Measurements from ENCODE around the gene DOCK1.

Gene DOCK1

DNA sequence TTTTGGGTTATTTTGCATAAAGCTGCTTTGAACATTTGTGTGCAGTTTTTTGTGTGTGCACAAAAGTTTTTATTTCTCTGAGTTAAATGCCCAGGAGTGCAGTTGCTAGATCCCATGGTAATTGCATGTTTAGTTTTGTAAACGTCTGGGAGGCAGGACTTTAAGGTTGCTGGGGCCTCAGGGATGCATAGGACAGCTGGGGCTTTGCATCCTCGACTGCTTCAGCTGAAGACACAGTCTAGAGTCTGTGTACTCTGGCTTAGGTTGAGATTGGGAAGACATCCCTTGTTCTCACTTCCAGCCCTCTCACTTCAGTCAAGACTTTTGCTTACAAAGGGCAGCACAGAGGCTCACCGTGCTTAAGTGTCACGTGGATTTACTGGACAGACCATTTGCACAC, 385.6 kb downstream of the DOCK1 start:
- H3K9me3 ChIP-seq (ENCODE audit: control insufficient read depth, low read length): peaks cover 26% of the 10 kb centered on the region
- DNase-seq: no peak
- H3K36me3 ChIP-seq (ENCODE audit: control insufficient read depth in 1 of 2, insufficient read depth in 2 of 2, low read depth in 1 of 2, low read length in 2 of 2): peaks cover 12 to 32% of the 10 kb centered on the region in 2 experiments
- H2AK5ac ChIP-seq (ENCODE audit: low read length, severe bottlenecking): no peak overlapping the region
- H3K9ac ChIP-seq (ENCODE audit: low read length): no peak overlapping the region
- H3K23ac ChIP-seq (ENCODE audit: low read length in 2 of 2): no peak overlapping the region
- no peak overlapping the region for H3K27ac ChIP-seq (ENCODE audit: low read length, poor library complexity, severe bottlenecking)
- WGBS: 71% methylated on average over 4 of the region's 4 CpGs
- H2BK120ac ChIP-seq (ENCODE audit: low read depth, low read length): no peak overlapping the region
- H3K27me3 ChIP-seq (ENCODE audit: control insufficient read depth in 1 of 2, insufficient read depth in 1 of 2, low read length in 2 of 2): no peaks in the 10 kb centered on the region
- H2BK5ac ChIP-seq (ENCODE audit: low read depth, low read length, poor library complexity, severe bottlenecking): no peak overlapping the region
- no peak overlapping the region for H3K18ac ChIP-seq (ENCODE audit: low read depth in 1 of 2, low read length in 2 of 2)
- H3K4me2 ChIP-seq (ENCODE audit: low read length, poor library complexity, severe bottlenecking): no peak overlapping the region
- no peak overlapping the region for H3K14ac ChIP-seq (ENCODE audit: low read length in 2 of 2)
- no peak overlapping the region for H3K4me3 ChIP-seq (ENCODE audit: insufficient read depth in 1 of 2, low read depth in 1 of 2, low read length in 2 of 2)
- H2BK15ac ChIP-seq (ENCODE audit: low read depth, poor library complexity, severe bottlenecking): no peak overlapping the region
- H3K79me1 ChIP-seq (replicated peaks; ENCODE audit: low read length, poor library complexity, severe bottlenecking): peaks cover 17% of the 10 kb centered on the region
- H3K4me1 ChIP-seq (ENCODE audit: control insufficient read depth, insufficient read depth, low read depth, low read length): no peaks in the 10 kb centered on the region
- H4K8ac ChIP-seq (ENCODE audit: low read length): no peak overlapping the region
- no peak overlapping the region for H2BK12ac ChIP-seq (ENCODE audit: low read length in 2 of 2)
- H4K91ac ChIP-seq (ENCODE audit: low read length): no peak overlapping the region
- no peak overlapping the region for H3K4ac ChIP-seq (ENCODE audit: low read depth in 1 of 2, low read length in 2 of 2)
- no peak overlapping the region for H2AFZ ChIP-seq (ENCODE audit: low read depth, low read length)

DNA sequence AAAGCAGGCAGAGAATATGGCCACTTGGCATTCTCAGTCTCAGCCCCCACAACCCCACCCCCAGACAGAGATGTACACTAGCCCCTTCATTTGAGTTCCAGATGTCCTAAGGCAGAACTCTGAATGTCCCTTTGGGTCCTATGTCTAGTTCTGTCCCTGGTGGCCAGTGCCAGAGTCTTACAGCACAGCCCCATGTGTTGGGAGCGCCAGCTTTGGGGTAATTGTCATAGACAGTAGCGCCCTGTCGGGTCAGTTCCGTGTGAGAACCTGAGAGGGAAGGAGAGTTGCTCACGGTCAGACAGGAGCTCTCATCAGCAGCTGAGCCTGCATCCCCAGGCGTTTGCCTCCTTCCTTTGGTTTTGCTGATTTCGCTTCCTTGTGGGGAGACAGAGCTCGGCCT, 386.1 kb downstream of the DOCK1 start:
- no peak overlapping the region for H2BK15ac ChIP-seq (ENCODE audit: low read depth, poor library complexity, severe bottlenecking)
- no peak overlapping the region for H3K14ac ChIP-seq (ENCODE audit: low read length in 2 of 2)
- H3K79me1 ChIP-seq (replicated peaks; ENCODE audit: low read length, poor library complexity, severe bottlenecking): peaks cover 17% of the 10 kb centered on the region
- DNase-seq: no peak
- H3K4me3 ChIP-seq (ENCODE audit: insufficient read depth in 1 of 2, low read depth in 1 of 2, low read length in 2 of 2): no peak overlapping the region
- peaks cover 11 to 32% of the 10 kb centered on the region in 2 experiments for H3K36me3 ChIP-seq (ENCODE audit: control insufficient read depth in 1 of 2, insufficient read depth in 2 of 2, low read depth in 1 of 2, low read length in 2 of 2)
- no peaks in the 10 kb centered on the region for H3K27me3 ChIP-seq (ENCODE audit: control insufficient read depth in 1 of 2, insufficient read depth in 1 of 2, low read length in 2 of 2)
- no peak overlapping the region for H4K8ac ChIP-seq (ENCODE audit: low read length)
- no peak overlapping the region for H2BK12ac ChIP-seq (ENCODE audit: low read length in 2 of 2)
- no peak overlapping the region for H2AFZ ChIP-seq (ENCODE audit: low read depth, low read length)
- no peak overlapping the region for H3K27ac ChIP-seq (ENCODE audit: low read length, poor library complexity, severe bottlenecking)
- H3K4ac ChIP-seq (ENCODE audit: low read depth in 1 of 2, low read length in 2 of 2): no peak overlapping the region
- no peak overlapping the region for H2BK5ac ChIP-seq (ENCODE audit: low read depth, low read length, poor library complexity, severe bottlenecking)
- peaks cover 26% of the 10 kb centered on the region for H3K9me3 ChIP-seq (ENCODE audit: control insufficient read depth, low read length)
- H3K4me2 ChIP-seq (ENCODE audit: low read length, poor library complexity, severe bottlenecking): no peak overlapping the region
- H3K9ac ChIP-seq (ENCODE audit: low read length): no peak overlapping the region
- H2BK120ac ChIP-seq (ENCODE audit: low read depth, low read length): no peak overlapping the region
- no peaks in the 10 kb centered on the region for H3K4me1 ChIP-seq (ENCODE audit: control insufficient read depth, insufficient read depth, low read depth, low read length)
- H3K23ac ChIP-seq (ENCODE audit: low read length in 2 of 2): no peak overlapping the region
- 95% methylated on average over 8 of the region's 8 CpGs for WGBS
- H2AK5ac ChIP-seq (ENCODE audit: low read length, severe bottlenecking): no peak overlapping the region
- H4K91ac ChIP-seq (ENCODE audit: low read length): no peak overlapping the region
- H3K18ac ChIP-seq (ENCODE audit: low read depth in 1 of 2, low read length in 2 of 2): no peak overlapping the region

DNA sequence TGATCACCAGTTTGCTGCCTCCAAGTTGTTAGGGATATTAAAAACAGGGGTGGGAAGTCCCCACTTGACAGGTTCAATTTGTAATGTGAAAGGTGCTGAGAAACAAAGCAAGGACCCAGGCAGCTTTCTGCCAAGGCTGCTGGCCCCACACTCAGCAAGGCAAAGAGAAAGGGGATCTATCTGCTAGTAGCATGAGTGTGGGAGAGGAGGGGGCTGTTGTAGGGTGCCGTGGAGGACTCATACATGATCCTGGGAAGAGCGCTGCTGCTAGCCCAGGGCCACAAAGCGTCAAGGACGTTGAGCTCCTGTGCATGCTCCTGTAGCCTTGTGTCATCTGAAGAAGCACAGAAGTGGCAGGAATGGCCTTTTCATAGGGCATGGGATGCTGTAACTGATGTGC, 387.7 kb downstream of the DOCK1 start:
- H2AK5ac ChIP-seq (ENCODE audit: low read length, severe bottlenecking): no peak overlapping the region
- H2BK15ac ChIP-seq (ENCODE audit: low read depth, poor library complexity, severe bottlenecking): no peak overlapping the region
- no peak overlapping the region for H2BK5ac ChIP-seq (ENCODE audit: low read depth, low read length, poor library complexity, severe bottlenecking)
- H3K18ac ChIP-seq (ENCODE audit: low read depth in 1 of 2, low read length in 2 of 2): no peak overlapping the region
- H3K23ac ChIP-seq (ENCODE audit: low read length in 2 of 2): no peak overlapping the region
- no peak overlapping the region for H2BK12ac ChIP-seq (ENCODE audit: low read length in 2 of 2)
- peaks cover 16% of the 10 kb centered on the region for H3K9me3 ChIP-seq (ENCODE audit: control insufficient read depth, low read length)
- H3K27me3 ChIP-seq (ENCODE audit: control insufficient read depth in 1 of 2, insufficient read depth in 1 of 2, low read length in 2 of 2): no peaks in the 10 kb centered on the region
- H3K14ac ChIP-seq (ENCODE audit: low read length in 2 of 2): no peak overlapping the region
- no peak overlapping the region for H2BK120ac ChIP-seq (ENCODE audit: low read depth, low read length)
- H3K27ac ChIP-seq (ENCODE audit: low read length, poor library complexity, severe bottlenecking): no peak overlapping the region
- peaks cover 19% of the 10 kb centered on the region for H3K79me1 ChIP-seq (replicated peaks; ENCODE audit: low read length, poor library complexity, severe bottlenecking)
- H3K36me3 ChIP-seq (ENCODE audit: control insufficient read depth in 1 of 2, insufficient read depth in 2 of 2, low read depth in 1 of 2, low read length in 2 of 2): peaks cover 11 to 25% of the 10 kb centered on the region in 2 experiments
- no peak overlapping the region for H3K4me3 ChIP-seq (ENCODE audit: insufficient read depth in 1 of 2, low read depth in 1 of 2, low read length in 2 of 2)
- H3K4me2 ChIP-seq (ENCODE audit: low read length, poor library complexity, severe bottlenecking): no peak overlapping the region
- H3K9ac ChIP-seq (ENCODE audit: low read length): no peak overlapping the region
- peaks cover 4% of the 10 kb centered on the region for H3K4me1 ChIP-seq (ENCODE audit: control insufficient read depth, insufficient read depth, low read depth, low read length)
- H4K8ac ChIP-seq (ENCODE audit: low read length): no peak overlapping the region
- WGBS: 97% methylated on average over 4 of the region's 4 CpGs
- H2AFZ ChIP-seq (ENCODE audit: low read depth, low read length): no peak overlapping the region
- no peak overlapping the region for H3K4ac ChIP-seq (ENCODE audit: low read depth in 1 of 2, low read length in 2 of 2)
- DNase-seq: no peak
- H4K91ac ChIP-seq (ENCODE audit: low read length): no peak overlapping the region

GRCh38 chr10:127293640-127294039, 388.4 kb downstream of the DOCK1 start:
- peaks cover 4% of the 10 kb centered on the region for H3K4me1 ChIP-seq (ENCODE audit: control insufficient read depth, insufficient read depth, low read depth, low read length)

More at GRCh38 chr10:127293640-127294039, 388.4 kb downstream of the DOCK1 start:
- Histone ChIP-seq H4K8ac (ENCODE audit: low read length) (no peak overlapping the region), H2AK5ac (ENCODE audit: low read length, severe bottlenecking) (no peak overlapping the region), H3K36me3 (ENCODE audit: control insufficient read depth in 1 of 2, insufficient read depth in 2 of 2, low read depth in 1 of 2, low read length in 2 of 2) (peaks cover 11 to 25% of the 10 kb centered on the region in 2 experiments), H2BK12ac (ENCODE audit: low read length in 2 of 2) (no peak overlapping the region), H2BK5ac (ENCODE audit: low read depth, low read length, poor library complexity, severe bottlenecking) (no peak overlapping the region), H3K9ac (ENCODE audit: low read length) (no peak overlapping the region), H3K4me2 (ENCODE audit: low read length, poor library complexity, severe bottlenecking) (no peak overlapping the region), H3K4me3 (ENCODE audit: insufficient read depth in 1 of 2, low read depth in 1 of 2, low read length in 2 of 2) (no peak overlapping the region), H2AFZ (ENCODE audit: low read depth, low read length) (no peak overlapping the region), H3K9me3 (ENCODE audit: control insufficient read depth, low read length) (peaks cover 11% of the 10 kb centered on the region), H3K23ac (ENCODE audit: low read length in 2 of 2) (no peak overlapping the region), H3K4ac (ENCODE audit: low read depth in 1 of 2, low read length in 2 of 2) (no peak overlapping the region), H4K91ac (ENCODE audit: low read length) (no peak overlapping the region), H3K27ac (ENCODE audit: low read length, poor library complexity, severe bottlenecking) (no peak overlapping the region), H2BK15ac (ENCODE audit: low read depth, poor library complexity, severe bottlenecking) (no peak overlapping the region), H3K14ac (ENCODE audit: low read length in 2 of 2) (no peak overlapping the region), H3K79me1 (replicated peaks; ENCODE audit: low read length, poor library complexity, severe bottlenecking) (peaks cover 19% of the 10 kb centered on the region), H3K18ac (ENCODE audit: low read depth in 1 of 2, low read length in 2 of 2) (no peak overlapping the region), H2BK120ac (ENCODE audit: low read depth, low read length) (no peak overlapping the region), H3K27me3 (ENCODE audit: control insufficient read depth in 1 of 2, insufficient read depth in 1 of 2, low read length in 2 of 2) (no peaks in the 10 kb centered on the region)
- WGBS: over 99% methylated on average over 7 of the region's 8 CpGs
- no peak for DNase-seq
